ENCODE data around the gene MORN5.
A peak's percentile ranks its signal among the peaks of the same experiment; 100 is the strongest.

Gene MORN5

GRCh38 chr9:122172131-122172530 is 12.4 kb downstream of the MORN5 start:
- 79% methylated on average over 7 of the region's 7 CpGs for WGBS
- no peak for DNase-seq
- no peaks in the 10 kb centered on the region for H3K79me1 ChIP-seq (replicated peaks; ENCODE audit: low read length, poor library complexity, severe bottlenecking)

GRCh38 chr9:122173670-122174069 is 14.0 kb downstream of the MORN5 start:
- Histone ChIP-seq H3K4me2 (ENCODE audit: low read length, poor library complexity, severe bottlenecking) (no peak overlapping the region), H3K4ac (ENCODE audit: low read depth in 1 of 2, low read length in 2 of 2) (no peak overlapping the region), H2AFZ (ENCODE audit: low read depth, low read length) (no peak overlapping the region), H2BK120ac (ENCODE audit: low read depth, low read length) (no peak overlapping the region), H3K23ac (ENCODE audit: low read length in 2 of 2) (no peak overlapping the region), H3K18ac (ENCODE audit: low read depth in 1 of 2, low read length in 2 of 2) (no peak overlapping the region), H2BK12ac (ENCODE audit: low read length in 2 of 2) (no peak overlapping the region), H3K4me3 (ENCODE audit: insufficient read depth in 1 of 2, low read depth in 1 of 2, low read length in 2 of 2) (no peak overlapping the region), H3K14ac (ENCODE audit: low read length in 2 of 2) (no peak overlapping the region), H4K8ac (ENCODE audit: low read length) (no peak overlapping the region), H3K36me3 (ENCODE audit: control insufficient read depth in 1 of 2, insufficient read depth in 2 of 2, low read depth in 1 of 2, low read length in 2 of 2) (no peaks in the 10 kb centered on the region), H3K9me3 (ENCODE audit: control insufficient read depth, low read length) (no peaks in the 10 kb centered on the region), H4K91ac (ENCODE audit: low read length) (no peak overlapping the region), H2BK5ac (ENCODE audit: low read depth, low read length, poor library complexity, severe bottlenecking) (no peak overlapping the region), H3K27me3 (ENCODE audit: control insufficient read depth in 1 of 2, insufficient read depth in 1 of 2, low read length in 2 of 2) (peaks cover 50 to 54% of the 10 kb centered on the region in 2 experiments), H3K4me1 (ENCODE audit: control insufficient read depth, insufficient read depth, low read depth, low read length) (no peaks in the 10 kb centered on the region), H2AK5ac (ENCODE audit: low read length, severe bottlenecking) (no peak overlapping the region), H2BK15ac (ENCODE audit: low read depth, poor library complexity, severe bottlenecking) (no peak overlapping the region), H3K9ac (ENCODE audit: low read length) (no peak overlapping the region), H3K27ac (ENCODE audit: low read length, poor library complexity, severe bottlenecking) (no peak overlapping the region), H3K79me1 (replicated peaks; ENCODE audit: low read length, poor library complexity, severe bottlenecking) (no peaks in the 10 kb centered on the region)
- 73% methylated on average over 3 of the region's 3 CpGs for WGBS
- DNase-seq, result no peak

More at GRCh38 chr9:122172131-122172530, 12.4 kb downstream of the MORN5 start:
- H3K27me3 ChIP-seq (ENCODE audit: control insufficient read depth in 1 of 2, insufficient read depth in 1 of 2, low read length in 2 of 2), result peaks cover 49 to 50% of the 10 kb centered on the region in 2 experiments
- no peaks in the 10 kb centered on the region for H3K4me1 ChIP-seq (ENCODE audit: control insufficient read depth, insufficient read depth, low read depth, low read length)
- no peak overlapping the region for H3K23ac ChIP-seq (ENCODE audit: low read length in 2 of 2)
- H2BK15ac ChIP-seq (ENCODE audit: low read depth, poor library complexity, severe bottlenecking), result no peak overlapping the region
- H3K9me3 ChIP-seq (ENCODE audit: control insufficient read depth, low read length), result no peaks in the 10 kb centered on the region
- no peak overlapping the region for H2AFZ ChIP-seq (ENCODE audit: low read depth, low read length)
- H3K36me3 ChIP-seq (ENCODE audit: control insufficient read depth in 1 of 2, insufficient read depth in 2 of 2, low read depth in 1 of 2, low read length in 2 of 2), result no peaks in the 10 kb centered on the region
- H3K9ac ChIP-seq (ENCODE audit: low read length), result no peak overlapping the region
- H4K8ac ChIP-seq (ENCODE audit: low read length), result no peak overlapping the region
- H3K27ac ChIP-seq (ENCODE audit: low read length, poor library complexity, severe bottlenecking), result no peak overlapping the region
- no peak overlapping the region for H2BK120ac ChIP-seq (ENCODE audit: low read depth, low read length)
- no peak overlapping the region for H4K91ac ChIP-seq (ENCODE audit: low read length)
- H3K14ac ChIP-seq (ENCODE audit: low read length in 2 of 2), result no peak overlapping the region
- H2AK5ac ChIP-seq (ENCODE audit: low read length, severe bottlenecking), result no peak overlapping the region
- no peak overlapping the region for H2BK5ac ChIP-seq (ENCODE audit: low read depth, low read length, poor library complexity, severe bottlenecking)
- H3K4me2 ChIP-seq (ENCODE audit: low read length, poor library complexity, severe bottlenecking), result no peak overlapping the region
- H2BK12ac ChIP-seq (ENCODE audit: low read length in 2 of 2), result no peak overlapping the region
- no peak overlapping the region for H3K4ac ChIP-seq (ENCODE audit: low read depth in 1 of 2, low read length in 2 of 2)
- no peak overlapping the region for H3K18ac ChIP-seq (ENCODE audit: low read depth in 1 of 2, low read length in 2 of 2)
- no peak overlapping the region for H3K4me3 ChIP-seq (ENCODE audit: insufficient read depth in 1 of 2, low read depth in 1 of 2, low read length in 2 of 2)

DNA sequence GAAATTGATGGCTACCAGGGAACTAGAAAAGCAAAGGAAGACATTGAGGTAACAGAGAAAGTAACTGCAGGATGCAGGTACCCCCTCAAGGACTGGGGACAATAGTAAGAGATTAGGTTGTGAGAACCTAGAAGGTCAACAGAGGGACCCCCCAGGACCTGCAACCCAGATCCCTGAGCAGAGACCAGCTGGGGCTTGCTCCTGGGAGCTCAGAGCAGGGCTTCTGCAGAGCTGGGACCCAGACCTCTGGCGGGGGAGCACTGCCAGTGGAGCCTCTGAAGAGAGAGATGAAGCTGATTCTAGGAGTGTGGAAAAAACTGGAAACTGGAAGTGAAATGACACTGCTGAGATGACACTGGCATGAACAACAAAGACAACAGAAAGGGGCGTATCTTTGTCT is 17.2 kb downstream of the MORN5 start:
- Histone ChIP-seq H3K23ac (ENCODE audit: low read length in 2 of 2) (no peak overlapping the region), H3K9ac (ENCODE audit: low read length) (no peak overlapping the region), H3K27ac (ENCODE audit: low read length, poor library complexity, severe bottlenecking) (no peak overlapping the region), H3K4me3 (ENCODE audit: insufficient read depth in 1 of 2, low read depth in 1 of 2, low read length in 2 of 2) (no peak overlapping the region), H4K91ac (ENCODE audit: low read length) (no peak overlapping the region), H4K8ac (ENCODE audit: low read length) (no peak overlapping the region), H3K4ac (ENCODE audit: low read depth in 1 of 2, low read length in 2 of 2) (no peak overlapping the region), H2AFZ (ENCODE audit: low read depth, low read length) (no peak overlapping the region), H2BK15ac (ENCODE audit: low read depth, poor library complexity, severe bottlenecking) (no peak overlapping the region), H3K79me1 (replicated peaks; ENCODE audit: low read length, poor library complexity, severe bottlenecking) (no peaks in the 10 kb centered on the region), H2BK12ac (ENCODE audit: low read length in 2 of 2) (no peak overlapping the region), H3K18ac (ENCODE audit: low read depth in 1 of 2, low read length in 2 of 2) (no peak overlapping the region), H2BK120ac (ENCODE audit: low read depth, low read length) (no peak overlapping the region), H3K4me1 (ENCODE audit: control insufficient read depth, insufficient read depth, low read depth, low read length) (no peaks in the 10 kb centered on the region), H3K9me3 (ENCODE audit: control insufficient read depth, low read length) (no peaks in the 10 kb centered on the region), H3K14ac (ENCODE audit: low read length in 2 of 2) (no peak overlapping the region), H3K4me2 (ENCODE audit: low read length, poor library complexity, severe bottlenecking) (no peak overlapping the region), H2BK5ac (ENCODE audit: low read depth, low read length, poor library complexity, severe bottlenecking) (no peak overlapping the region), H2AK5ac (ENCODE audit: low read length, severe bottlenecking) (no peak overlapping the region), H3K36me3 (ENCODE audit: control insufficient read depth in 1 of 2, insufficient read depth in 2 of 2, low read depth in 1 of 2, low read length in 2 of 2) (no peaks in the 10 kb centered on the region), H3K27me3 (ENCODE audit: control insufficient read depth in 1 of 2, insufficient read depth in 1 of 2, low read length in 2 of 2) (peaks cover 43 to 60% of the 10 kb centered on the region in 2 experiments)
- DNase-seq, result no peak
- WGBS, result 83% methylated on average over 2 of the region's 2 CpGs

DNA sequence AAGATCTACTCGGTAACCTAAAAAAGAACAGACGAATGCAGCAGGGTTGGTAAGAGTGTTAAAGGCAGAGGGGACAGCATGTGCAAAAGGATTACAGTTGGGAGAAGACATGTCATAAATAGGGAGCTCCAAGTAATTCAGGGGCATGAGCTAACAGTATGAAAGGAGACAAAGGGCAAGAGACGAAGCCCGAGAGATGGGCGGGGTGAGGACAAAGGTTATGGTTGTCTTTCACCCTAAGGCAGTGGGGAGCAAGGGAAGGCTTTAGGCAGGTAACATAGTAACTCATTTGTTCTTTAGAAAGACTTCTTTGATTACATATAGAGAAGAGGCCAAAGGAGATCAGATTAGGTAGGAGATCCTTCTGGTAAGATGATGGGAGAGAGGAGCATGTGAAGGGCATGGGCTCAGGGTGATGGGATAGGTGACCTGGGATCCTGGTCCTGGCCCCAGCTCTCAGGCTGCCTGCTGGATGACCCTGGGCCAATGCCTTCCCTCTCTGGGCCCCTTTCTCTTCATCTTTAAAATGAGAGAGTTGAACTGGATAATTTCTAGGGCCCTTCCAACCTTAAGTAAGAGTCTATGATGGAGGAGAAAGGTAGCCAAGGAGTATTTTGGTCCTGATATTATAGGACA is 19.5 kb downstream of the MORN5 start:
- H2BK12ac ChIP-seq (ENCODE audit: low read length in 2 of 2), result no peak overlapping the region
- H3K18ac ChIP-seq (ENCODE audit: low read depth in 1 of 2, low read length in 2 of 2), result no peak overlapping the region
- H3K4me3 ChIP-seq (ENCODE audit: insufficient read depth in 1 of 2, low read depth in 1 of 2, low read length in 2 of 2), result no peak overlapping the region
- H3K27me3 ChIP-seq (ENCODE audit: control insufficient read depth in 1 of 2, insufficient read depth in 1 of 2, low read length in 2 of 2), result peaks cover 43 to 60% of the 10 kb centered on the region in 2 experiments
- no peaks in the 10 kb centered on the region for H3K79me1 ChIP-seq (replicated peaks; ENCODE audit: low read length, poor library complexity, severe bottlenecking)
- no peak overlapping the region for H3K27ac ChIP-seq (ENCODE audit: low read length, poor library complexity, severe bottlenecking)
- peak overlapping the region; percentile 53 for H2AFZ ChIP-seq (ENCODE audit: low read depth, low read length)
- WGBS, result 87% methylated on average over 5 of the region's 5 CpGs
- no peak overlapping the region for H2BK120ac ChIP-seq (ENCODE audit: low read depth, low read length)
- H3K4me1 ChIP-seq (ENCODE audit: control insufficient read depth, insufficient read depth, low read depth, low read length), result no peaks in the 10 kb centered on the region
- H3K9ac ChIP-seq (ENCODE audit: low read length), result no peak overlapping the region
- DNase-seq, result no peak
- no peak overlapping the region for H4K8ac ChIP-seq (ENCODE audit: low read length)
- no peak overlapping the region for H3K23ac ChIP-seq (ENCODE audit: low read length in 2 of 2)
- H3K9me3 ChIP-seq (ENCODE audit: control insufficient read depth, low read length), result no peaks in the 10 kb centered on the region
- H4K91ac ChIP-seq (ENCODE audit: low read length), result no peak overlapping the region
- no peak overlapping the region for H2BK15ac ChIP-seq (ENCODE audit: low read depth, poor library complexity, severe bottlenecking)
- no peak overlapping the region for H3K4ac ChIP-seq (ENCODE audit: low read depth in 1 of 2, low read length in 2 of 2)
- no peak overlapping the region for H3K4me2 ChIP-seq (ENCODE audit: low read length, poor library complexity, severe bottlenecking)
- no peaks in the 10 kb centered on the region for H3K36me3 ChIP-seq (ENCODE audit: control insufficient read depth in 1 of 2, insufficient read depth in 2 of 2, low read depth in 1 of 2, low read length in 2 of 2)
- H2BK5ac ChIP-seq (ENCODE audit: low read depth, low read length, poor library complexity, severe bottlenecking), result no peak overlapping the region
- no peak overlapping the region for H2AK5ac ChIP-seq (ENCODE audit: low read length, severe bottlenecking)
- no peak overlapping the region for H3K14ac ChIP-seq (ENCODE audit: low read length in 2 of 2)

Measured in mesenchymal stem cell (in vitro differentiated cells and primary cell).